CD4-positive, alpha-beta T cell treated with Interleukin-15 for 4 hours (primary cell): ENCODE data around the gene KATNB1.
A peak's percentile ranks its signal among the peaks of the same experiment; 100 is the strongest.
"Not testable (repeated sequence)": the region's sequence is repeated elsewhere in the genome, so short reads cannot be mapped to it uniquely, and the experiment has no call there.

ENCODE experiments used
- DNase-seq: peaks from one replicate; pipeline ENCODE4 v3.0.0-alpha.2; 2020; ENCODE audit warnings: low spot score

Gene KATNB1

GRCh38 chr16:57794849-57795430 is 59.4 kb downstream of the KATNB1 start:
- DNase-seq, result no peak

GRCh38 chr16:57795431-57795878 is 59.9 kb downstream of the KATNB1 start:
- DNase-seq, result peak; percentile 37

GRCh38 chr16:57796014-57796413 is 60.4 kb downstream of the KATNB1 start:
- DNase-seq, result not testable (repeated sequence)

- no peak for DNase-seq
These were observed 61.6 kb downstream of the KATNB1 start for GRCh38 chr16:57797216-57797525.

GRCh38 chr16:57797526-57798266 is 62.1 kb downstream of the KATNB1 start:
- DNase-seq, result no peak

GRCh38 chr16:57798267-57798810 is 62.8 kb downstream of the KATNB1 start:
- no peak for DNase-seq

- DNase-seq, result no peak
These were observed 63.5 kb downstream of the KATNB1 start for GRCh38 chr16:57798953-57799599.

- DNase-seq, result no peak
These were observed 64.1 kb downstream of the KATNB1 start for GRCh38 chr16:57799600-57800199.

GRCh38 chr16:57800200-57801097 is 64.9 kb downstream of the KATNB1 start:
- DNase-seq, result no peak

- no peak for DNase-seq
These were observed 65.7 kb downstream of the KATNB1 start for GRCh38 chr16:57801098-57801808.

GRCh38 chr16:57801809-57802340 is 66.3 kb downstream of the KATNB1 start:
- DNase-seq, result no peak

- DNase-seq, result peak; percentile 75
These were observed 67.0 kb downstream of the KATNB1 start, which contains the start of gene KIFC3 for GRCh38 chr16:57802341-57803133. KIFC3 (minus strand) TSS chr16:57802491; CDS start chr16:57798243, 4,248 bp downstream.

GRCh38 chr16:57803134-57803990 is 67.8 kb downstream of the KATNB1 start:
- DNase-seq, result no peak

GRCh38 chr16:57804111-57804837 is 68.7 kb downstream of the KATNB1 start:
- no peak for DNase-seq

GRCh38 chr16:57805176-57805575 is 69.6 kb downstream of the KATNB1 start:
- DNase-seq, result no peak
